Mesenchymal stem cell (in vitro differentiated cells and primary cell): ENCODE measurements around the gene SSH3. TPM values are rescaled to one million over a fixed set of nuclear protein-coding genes. Genes with fewer than 3 reads are reported as not detected.

Experiments
- DNase-seq: peaks from one replicate; pipeline ENCODE4 v3.0.0-alpha.2; 2013
- H2AFZ ChIP-seq: one replicate; pipeline ENCODE4 v1.6.1; 2013; ENCODE audit warnings: low read depth, mild to moderate bottlenecking, control low read depth, inconsistent platforms, low read length, moderate library complexity
- H2AK5ac ChIP-seq: 2 replicates; pipeline ENCODE4 v1.6.1; 2013; ENCODE audit warnings: low read length, moderate library complexity, mild to moderate bottlenecking, inconsistent platforms; ENCODE audit not compliant: severe bottlenecking
- H2BK120ac ChIP-seq: one replicate; pipeline ENCODE4 v1.6.1; 2013; ENCODE audit warnings: low read depth, mild to moderate bottlenecking, inconsistent platforms, low read length, moderate library complexity
- H2BK12ac ChIP-seq, 2 experiments: one replicate each; pipeline ENCODE4 v1.6.1; 2013; ENCODE audit warnings: inconsistent platforms in 2 of 2, low read length in 2 of 2, mild to moderate bottlenecking in 2 of 2, moderate library complexity in 2 of 2, control low read depth in 1 of 2
- H2BK15ac ChIP-seq: one replicate; pipeline ENCODE4 v1.6.1; 2013; ENCODE audit warnings: mild to moderate bottlenecking, low read depth, inconsistent platforms; ENCODE audit not compliant: poor library complexity, severe bottlenecking
- H2BK5ac ChIP-seq: 2 replicates; pipeline ENCODE4 v1.6.1; 2013; ENCODE audit warnings: low read depth, mild to moderate bottlenecking, low read length, control low read depth, inconsistent platforms; ENCODE audit not compliant: poor library complexity, severe bottlenecking
- H3K14ac ChIP-seq, 2 experiments: one replicate each; pipeline ENCODE4 v1.6.1; 2013; ENCODE audit warnings: inconsistent platforms in 2 of 2, low read length in 2 of 2, control low read depth in 1 of 2, mild to moderate bottlenecking in 1 of 2, moderate library complexity in 1 of 2
- H3K18ac ChIP-seq, 2 experiments: one replicate each; pipeline ENCODE4 v1.6.1; 2013; ENCODE audit warnings: inconsistent platforms in 2 of 2, low read length in 2 of 2, control low read depth in 1 of 2, low read depth in 1 of 2, mild to moderate bottlenecking in 1 of 2
- H3K23ac ChIP-seq, 2 experiments: one replicate each; pipeline ENCODE4 v1.6.1; 2013; ENCODE audit warnings: inconsistent platforms in 2 of 2, low read length in 2 of 2, mild to moderate bottlenecking in 2 of 2, moderate library complexity in 2 of 2, control low read depth in 1 of 2
- H3K27ac ChIP-seq: 2 replicates; pipeline ENCODE4 v1.5.1; 2013; ENCODE audit warnings: mild to moderate bottlenecking, moderate library complexity, low read length, control low read depth, inconsistent platforms; ENCODE audit not compliant: poor library complexity, severe bottlenecking
- H3K27me3 ChIP-seq, 2 experiments: 2 replicates each; pipeline versions ENCODE4 v1.6.1 to v1.7.0; 2013; ENCODE audit warnings: low read length in 2 of 2, mild to moderate bottlenecking in 2 of 2, moderate library complexity in 2 of 2, control low read depth in 1 of 2, inconsistent platforms in 1 of 2; ENCODE audit not compliant: control insufficient read depth in 1 of 2, insufficient read depth in 1 of 2
- H3K36me3 ChIP-seq, 2 experiments: 2 replicates each; pipeline versions ENCODE4 v1.6.1 to v1.7.0; 2013; ENCODE audit warnings: low read length in 2 of 2, control low read depth in 1 of 2, inconsistent platforms in 1 of 2, low read depth in 1 of 2, mild to moderate bottlenecking in 1 of 2; ENCODE audit not compliant: insufficient read depth in 2 of 2, control insufficient read depth in 1 of 2
- H3K4ac ChIP-seq, 2 experiments: one replicate each; pipeline ENCODE4 v1.6.1; 2013; ENCODE audit warnings: inconsistent platforms in 2 of 2, low read length in 2 of 2, mild to moderate bottlenecking in 2 of 2, moderate library complexity in 2 of 2, control low read depth in 1 of 2, low read depth in 1 of 2
- H3K4me1 ChIP-seq: 2 replicates; pipeline ENCODE4 v1.6.1; 2013; ENCODE audit warnings: low read depth, low read length, control low read depth; ENCODE audit not compliant: control insufficient read depth, insufficient read depth
- H3K4me2 ChIP-seq: 2 replicates; pipeline ENCODE4 v1.6.1; 2013; ENCODE audit warnings: low read length, mild to moderate bottlenecking, inconsistent platforms; ENCODE audit not compliant: poor library complexity, severe bottlenecking
- H3K4me3 ChIP-seq, 2 experiments: 2 replicates each; pipeline versions ENCODE4 v1.5.1 to v1.7.0; 2013; ENCODE audit warnings: low read length in 2 of 2, mild to moderate bottlenecking in 2 of 2, control low read depth in 1 of 2, low read depth in 1 of 2; ENCODE audit not compliant: insufficient read depth in 1 of 2
- H3K79me1 ChIP-seq: replicated peaks from 2 replicates; pipeline ENCODE4 v1.6.1; 2013; ENCODE audit warnings: mild to moderate bottlenecking, control low read depth, low read length, inconsistent platforms; ENCODE audit not compliant: poor library complexity, severe bottlenecking
- H3K9ac ChIP-seq: 2 replicates; pipeline ENCODE4 v1.7.0; 2013; ENCODE audit warnings: mild to moderate bottlenecking, low read length, moderate library complexity
- H3K9me3 ChIP-seq: 2 replicates; pipeline ENCODE4 v1.7.0; 2013; ENCODE audit warnings: mild to moderate bottlenecking, low read length; ENCODE audit not compliant: control insufficient read depth
- H4K8ac ChIP-seq: one replicate; pipeline ENCODE4 v1.6.1; 2013; ENCODE audit warnings: inconsistent platforms, mild to moderate bottlenecking, low read length, moderate library complexity
- H4K91ac ChIP-seq: one replicate; pipeline ENCODE4 v1.6.1; 2013; ENCODE audit warnings: mild to moderate bottlenecking, low read length, inconsistent platforms
- whole genome bisulfite sequencing: methylation state at CpG from one replicate; pipeline ENCODE4 v1.1.7; 2013; ENCODE audit warnings: mixed read lengths; 5-methylcytosine and 5-hydroxymethylcytosine counted together
- small RNA-seq: library from polyadenylated mRNA; stranded (forward); fragments of <200 nt; extraction: miRNeasy Mini kit (QIAGEN cat#:217004); gene quantifications from one replicate; pipeline ENCODE3, GENCODE V24; 2013; ENCODE audit warnings: low read depth

SSH3 gene

GRCh38 chr11:67356864-67357561, 53.7 kb downstream of the SSH3 start:
- peak overlapping the region; percentile 85 to 92 for H3K4ac ChIP-seq
- peak overlapping the region; percentile 34 for H2AK5ac ChIP-seq
- H3K18ac ChIP-seq: peak overlapping the region; percentile 76 to 97
- peak overlapping the region; percentile 96 for H3K27ac ChIP-seq
- no peak overlapping the region for H3K23ac ChIP-seq
- H3K9ac ChIP-seq: peak overlapping the region; percentile 76
- peak overlapping the region; percentile 97 for H2BK15ac ChIP-seq
- peak overlapping the region; percentile 77 for H2BK120ac ChIP-seq
- WGBS: 23% methylated on average over 3 of the region's 3 CpGs
- peaks cover 3 to 8% of the 10 kb centered on the region in 2 experiments for H3K36me3 ChIP-seq
- H3K14ac ChIP-seq: peak overlapping the region in 1 of 2 experiments; percentile 93
- H3K27me3 ChIP-seq: no peaks in the 10 kb centered on the region
- H3K4me1 ChIP-seq: peaks cover 46% of the 10 kb centered on the region
- peaks cover 13% of the 10 kb centered on the region for H3K79me1 ChIP-seq
- peak overlapping the region; percentile 49 to 97 for H2BK12ac ChIP-seq
- H4K8ac ChIP-seq: peak overlapping the region; percentile 87
- H3K9me3 ChIP-seq: no peaks in the 10 kb centered on the region
- peak overlapping the region; percentile 91 for H4K91ac ChIP-seq
- peak; percentile 85 for DNase-seq
- H3K4me3 ChIP-seq: no peak overlapping the region
- peak overlapping the region; percentile 74 for H2BK5ac ChIP-seq
- H3K4me2 ChIP-seq: no peak overlapping the region
- peak overlapping the region; percentile 15 for H2AFZ ChIP-seq

- Histone ChIP-seq H3K9me3 (no peaks in the 10 kb centered on the region), H4K8ac (peak overlapping the region; percentile 28), H3K14ac (peak overlapping the region in 1 of 2 experiments; percentile 79), H2BK15ac (no peak overlapping the region), H3K4me3 (no peak overlapping the region), H3K27ac (peak overlapping the region; percentile 72), H3K18ac (no peak overlapping the region), H2BK120ac (no peak overlapping the region), H2AK5ac (peak overlapping the region; percentile 66), H2BK5ac (no peak overlapping the region), H3K4me2 (no peak overlapping the region), H3K23ac (no peak overlapping the region), H3K79me1 (peaks cover 14% of the 10 kb centered on the region), H3K27me3 (no peaks in the 10 kb centered on the region), H2BK12ac (peak overlapping the region; percentile 9 to 57), H3K36me3 (peaks cover 5 to 18% of the 10 kb centered on the region in 2 experiments), H3K9ac (peak overlapping the region; percentile 76), H3K4ac (peak overlapping the region in 1 of 2 experiments; percentile 63), H4K91ac (peak overlapping the region; percentile 6), H3K4me1 (peaks cover 42% of the 10 kb centered on the region), H2AFZ (no peak overlapping the region)
- WGBS: 88% methylated on average over 12 of the region's 12 CpGs
- DNase-seq: peak; percentile 49
These were observed 54.7 kb downstream of the SSH3 start for GRCh38 chr11:67357831-67358670.

Small RNA genes lying within 50 kb of the gene (small RNA-seq; reads per million reads assigned to genes)
- gene RN7SKP239: not detected
